DOHH2 (cell line): ENCODE measurements around the gene EPHA6.
A peak's percentile ranks its signal among the peaks of the same experiment; 100 is the strongest.

Experiments
- H3F3A ChIP-seq: fragments of 200-600 bp; sonication (generic), shearing (Covaris generic); 2 replicates; pipeline ENCODE4 v1.6.0; 2016; ENCODE audit warnings: antibody characterized with exemption, mild to moderate bottlenecking; ENCODE audit not compliant: control insufficient read depth, insufficient read depth
- H3K27ac ChIP-seq: fragments of 200-600 bp; sonication (generic); 2 replicates; pipeline ENCODE4 v1.5.1; 2014; ENCODE audit warnings: low read depth, mild to moderate bottlenecking, low read length, moderate library complexity
- H3K27me3 ChIP-seq: fragments of 200-600 bp; sonication (generic); 2 replicates; pipeline ENCODE4 v1.6.1; 2014; ENCODE audit warnings: mild to moderate bottlenecking, low read length, mixed read lengths; ENCODE audit not compliant: control insufficient read depth
- H3K36me3 ChIP-seq: fragments of 200-600 bp; sonication (generic); 2 replicates; pipeline ENCODE4 v1.6.1; 2014; ENCODE audit warnings: mild to moderate bottlenecking, low read length, moderate library complexity, mixed read lengths; ENCODE audit not compliant: control insufficient read depth
- H3K4me1 ChIP-seq: fragments of 200-600 bp; sonication (generic); 2 replicates; pipeline ENCODE4 v1.6.1; 2014; ENCODE audit warnings: mild to moderate bottlenecking, low read length, mixed read lengths; ENCODE audit not compliant: control insufficient read depth
- H3K4me2 ChIP-seq: fragments of 200-600 bp; sonication (generic); 2 replicates; pipeline ENCODE4 v1.6.0; 2014; ENCODE audit warnings: mild to moderate bottlenecking, low read length, moderate library complexity
- H3K4me3 ChIP-seq: fragments of 200-600 bp; sonication (generic); 2 replicates; pipeline ENCODE4 v1.5.1; 2014; ENCODE audit warnings: mild to moderate bottlenecking, low read length, mixed read lengths
- H3K79me2 ChIP-seq: fragments of 200-600 bp; sonication (generic); 2 replicates; pipeline ENCODE4 v1.6.1; 2014; ENCODE audit warnings: mild to moderate bottlenecking, low read length, mixed read lengths; ENCODE audit not compliant: control insufficient read depth
- H3K9me2 ChIP-seq: fragments of 200-600 bp; sonication (generic); replicated peaks from 2 replicates; pipeline ENCODE4 v1.6.1; 2014; ENCODE audit warnings: mild to moderate bottlenecking, low read length, mixed read lengths; ENCODE audit not compliant: control insufficient read depth
- H3K9me3 ChIP-seq: fragments of 200-600 bp; sonication (generic); 2 replicates; pipeline ENCODE4 v1.6.1; 2014; ENCODE audit warnings: antibody characterized with exemption, low read length, mixed read lengths; ENCODE audit not compliant: control insufficient read depth, insufficient read depth
- H4K20me1 ChIP-seq: fragments of 200-600 bp; sonication (generic); 2 replicates; pipeline ENCODE4 v1.6.0; 2014; ENCODE audit warnings: low read depth, mild to moderate bottlenecking, antibody characterized with exemption, low read length, moderate library complexity; ENCODE audit not compliant: control insufficient read depth, insufficient read depth
- CTCF ChIP-seq: fragments of 200-600 bp; sonication (generic); IDR thresholded peaks from one replicate; pipeline ENCODE4 v1.5.1; 2014; ENCODE audit warnings: antibody characterized with exemption, mild to moderate bottlenecking, low read depth, low read length; ENCODE audit not compliant: poor library complexity, severe bottlenecking
- EZH2phosphoT487 ChIP-seq: fragments of 200-600 bp; sonication (generic); IDR thresholded peaks from 2 replicates; pipeline ENCODE4 v1.6.1; 2017; ENCODE audit warnings: borderline replicate concordance, mild to moderate bottlenecking, antibody characterized with exemption, low read length, moderate library complexity, mixed read lengths

Gene EPHA6

GRCh38 chr3:97699889-97700288 is 885.5 kb downstream of the EPHA6 start:
- H3F3A ChIP-seq = no peaks in the 10 kb centered on the region
- H3K9me3 ChIP-seq = no peaks in the 10 kb centered on the region
- H3K36me3 ChIP-seq = no peaks in the 10 kb centered on the region
- H3K4me3 ChIP-seq = peak overlapping the region; percentile 11; the same call in 1 of the 2 replicates
- H3K9me2 ChIP-seq = no peaks in the 10 kb centered on the region
- no peaks in the 10 kb centered on the region for H4K20me1 ChIP-seq
- peak overlapping the region; percentile 31; the same call in 1 of the 2 replicates for H3K27ac ChIP-seq
- H3K27me3 ChIP-seq = no peaks in the 10 kb centered on the region
- no peaks in the 10 kb centered on the region for H3K79me2 ChIP-seq
- peaks cover 24% of the 10 kb centered on the region for H3K4me1 ChIP-seq
- TF ChIP-seq EZH2phosphoT487 (no peak), CTCF (no peak)
- H3K4me2 ChIP-seq = peak overlapping the region; percentile 28

- no peaks in the 10 kb centered on the region for H4K20me1 ChIP-seq
- H3K9me3 ChIP-seq = peaks cover 3% of the 10 kb centered on the region; the same call in 1 of the 2 replicates
- no peaks in the 10 kb centered on the region for H3F3A ChIP-seq
- H3K4me1 ChIP-seq = peaks cover 14% of the 10 kb centered on the region
- no peaks in the 10 kb centered on the region for H3K36me3 ChIP-seq
- TF ChIP-seq EZH2phosphoT487 (no peak), CTCF (no peak)
- H3K79me2 ChIP-seq = no peaks in the 10 kb centered on the region
- no peaks in the 10 kb centered on the region for H3K27me3 ChIP-seq
- H3K9me2 ChIP-seq = no peaks in the 10 kb centered on the region
- no peak overlapping the region for H3K27ac ChIP-seq
- no peak overlapping the region for H3K4me3 ChIP-seq
- H3K4me2 ChIP-seq = no peak overlapping the region
Observed at GRCh38 chr3:97705764-97706163, 891.4 kb downstream of the EPHA6 start.

- H3K27me3 ChIP-seq = no peaks in the 10 kb centered on the region
- H3K9me3 ChIP-seq = peaks cover 3% of the 10 kb centered on the region; the same call in 1 of the 2 replicates
- H3K9me2 ChIP-seq = no peaks in the 10 kb centered on the region
- no peak overlapping the region for H3K4me3 ChIP-seq
- H3K4me2 ChIP-seq = no peak overlapping the region
- no peaks in the 10 kb centered on the region for H3K79me2 ChIP-seq
- no peaks in the 10 kb centered on the region for H3K36me3 ChIP-seq
- H3F3A ChIP-seq = no peaks in the 10 kb centered on the region
- H3K27ac ChIP-seq = no peak overlapping the region
- no peak for TF ChIP-seq CTCF
- no peak for TF ChIP-seq EZH2phosphoT487
- peaks cover 11% of the 10 kb centered on the region for H3K4me1 ChIP-seq
- no peaks in the 10 kb centered on the region for H4K20me1 ChIP-seq
Observed at GRCh38 chr3:97706226-97706625, 891.8 kb downstream of the EPHA6 start.
